Measurements from ENCODE around the gene PACRG.

DNA sequence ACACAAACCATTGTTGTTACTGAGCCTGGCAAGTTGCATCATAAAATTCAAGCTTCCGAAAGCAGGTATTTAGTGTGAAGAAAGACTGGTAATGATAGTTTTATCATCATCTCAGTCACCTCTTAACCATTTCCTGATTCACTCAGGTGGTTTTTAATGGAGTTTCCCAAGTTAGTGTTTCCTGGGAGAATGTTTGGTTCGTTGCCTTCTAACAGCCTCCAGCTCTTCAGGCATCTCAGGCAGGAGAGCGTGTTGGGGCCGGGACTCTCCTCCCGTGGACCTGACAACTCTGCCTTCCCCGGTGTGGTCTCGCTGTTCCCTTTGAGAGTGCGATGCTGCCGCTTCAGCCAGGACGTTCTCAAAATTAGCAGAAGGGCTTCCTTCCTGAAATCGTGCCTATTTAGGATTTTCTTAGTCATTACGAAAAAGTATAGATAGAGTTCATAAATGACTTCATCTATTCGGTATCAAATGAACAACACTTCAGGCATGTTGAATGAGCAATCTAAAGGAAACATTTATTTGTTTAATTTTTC is 581.8 kb downstream of the PACRG start:
- TF ChIP-seq POLR2A (IDR thresholded peaks at IDR 0.05): no peak
- TF ChIP-seq, protein P1, sequence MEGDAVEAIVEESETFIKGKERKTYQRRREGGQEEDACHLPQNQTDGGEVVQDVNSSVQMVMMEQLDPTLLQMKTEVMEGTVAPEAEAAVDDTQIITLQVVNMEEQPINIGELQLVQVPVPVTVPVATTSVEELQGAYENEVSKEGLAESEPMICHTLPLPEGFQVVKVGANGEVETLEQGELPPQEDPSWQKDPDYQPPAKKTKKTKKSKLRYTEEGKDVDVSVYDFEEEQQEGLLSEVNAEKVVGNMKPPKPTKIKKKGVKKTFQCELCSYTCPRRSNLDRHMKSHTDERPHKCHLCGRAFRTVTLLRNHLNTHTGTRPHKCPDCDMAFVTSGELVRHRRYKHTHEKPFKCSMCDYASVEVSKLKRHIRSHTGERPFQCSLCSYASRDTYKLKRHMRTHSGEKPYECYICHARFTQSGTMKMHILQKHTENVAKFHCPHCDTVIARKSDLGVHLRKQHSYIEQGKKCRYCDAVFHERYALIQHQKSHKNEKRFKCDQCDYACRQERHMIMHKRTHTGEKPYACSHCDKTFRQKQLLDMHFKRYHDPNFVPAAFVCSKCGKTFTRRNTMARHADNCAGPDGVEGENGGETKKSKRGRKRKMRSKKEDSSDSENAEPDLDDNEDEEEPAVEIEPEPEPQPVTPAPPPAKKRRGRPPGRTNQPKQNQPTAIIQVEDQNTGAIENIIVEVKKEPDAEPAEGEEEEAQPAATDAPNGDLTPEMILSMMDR (IDR thresholded peaks at IDR 0.05): no peak
- no peak for TF ChIP-seq EP300 (IDR thresholded peaks at IDR 0.05)

Measured in stomach (tissue), 4 donors.